ENCODE measurements around the gene MEP1B.

- TF ChIP-seq POLR2A (IDR thresholded peaks at IDR 0.05; ENCODE audit: low read length) (no peak), GATA1 (IDR thresholded peaks at IDR 0.05; ENCODE audit: low read depth, low read length) (no peak)
Measured at GRCh38 chr18:32195881-32196815, 6.3 kb downstream of the MEP1B start.

Measured in erythroblast (primary cell).